ENCODE data around the gene EFS.

Gene EFS

DNA sequence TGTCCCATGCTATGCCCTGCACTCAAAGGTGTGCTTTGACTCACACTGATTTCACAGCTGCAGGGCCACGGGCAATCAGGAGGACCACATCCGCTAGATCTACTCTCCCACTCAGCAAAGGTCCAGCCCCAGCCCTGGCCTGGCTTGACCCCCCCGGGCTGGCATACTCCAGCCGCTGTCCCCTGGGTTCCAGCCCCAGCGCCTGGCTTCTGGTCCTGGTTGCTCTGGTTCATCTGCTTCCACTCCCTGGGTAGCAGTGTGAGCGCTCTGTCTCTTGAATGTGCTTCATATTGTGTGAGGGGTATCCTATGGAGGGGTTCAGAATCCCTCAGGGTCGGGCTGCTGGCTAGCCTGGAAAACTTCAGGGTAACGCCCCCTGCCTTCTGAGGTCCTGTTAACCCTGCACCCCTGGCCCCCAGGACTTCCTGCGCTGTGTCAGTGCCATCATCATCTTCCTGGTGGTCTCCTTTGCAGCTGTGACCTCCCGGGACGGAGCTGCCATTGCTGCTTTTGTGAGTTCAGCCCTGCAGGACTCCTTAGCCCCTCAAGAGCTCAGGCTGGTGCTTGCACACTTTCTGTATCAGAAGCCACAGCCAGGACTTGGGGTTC, 13.7 kb upstream of the EFS start:
- H3K27ac ChIP-seq (ENCODE audit: low read length), result no peak overlapping the region
- no peak overlapping the region for H2AFZ ChIP-seq (ENCODE audit: low read length)
- H3K27me3 ChIP-seq (replicated peaks; ENCODE audit: insufficient read depth, low read length), result no peaks in the 10 kb centered on the region; the same call in none of the 2 replicates
- H3K4me1 ChIP-seq (ENCODE audit: low read length), result no peaks in the 10 kb centered on the region
- TF ChIP-seq EZH2 (optimal IDR thresholded peaks at IDR 0.05; ENCODE audit: low read depth, low read length) (no peak), EZH2phosphoT487 (IDR thresholded peaks at IDR 0.05; ENCODE audit: low read length) (no peak)
- TF ChIP-seq, protein P1, sequence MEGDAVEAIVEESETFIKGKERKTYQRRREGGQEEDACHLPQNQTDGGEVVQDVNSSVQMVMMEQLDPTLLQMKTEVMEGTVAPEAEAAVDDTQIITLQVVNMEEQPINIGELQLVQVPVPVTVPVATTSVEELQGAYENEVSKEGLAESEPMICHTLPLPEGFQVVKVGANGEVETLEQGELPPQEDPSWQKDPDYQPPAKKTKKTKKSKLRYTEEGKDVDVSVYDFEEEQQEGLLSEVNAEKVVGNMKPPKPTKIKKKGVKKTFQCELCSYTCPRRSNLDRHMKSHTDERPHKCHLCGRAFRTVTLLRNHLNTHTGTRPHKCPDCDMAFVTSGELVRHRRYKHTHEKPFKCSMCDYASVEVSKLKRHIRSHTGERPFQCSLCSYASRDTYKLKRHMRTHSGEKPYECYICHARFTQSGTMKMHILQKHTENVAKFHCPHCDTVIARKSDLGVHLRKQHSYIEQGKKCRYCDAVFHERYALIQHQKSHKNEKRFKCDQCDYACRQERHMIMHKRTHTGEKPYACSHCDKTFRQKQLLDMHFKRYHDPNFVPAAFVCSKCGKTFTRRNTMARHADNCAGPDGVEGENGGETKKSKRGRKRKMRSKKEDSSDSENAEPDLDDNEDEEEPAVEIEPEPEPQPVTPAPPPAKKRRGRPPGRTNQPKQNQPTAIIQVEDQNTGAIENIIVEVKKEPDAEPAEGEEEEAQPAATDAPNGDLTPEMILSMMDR (IDR thresholded peaks at IDR 0.05; ENCODE audit: low read length), result no peak
- no peaks in the 10 kb centered on the region for H3K9me2 ChIP-seq (replicated peaks; ENCODE audit: insufficient read depth, low read length)
- no peak overlapping the region for H3K4me2 ChIP-seq (ENCODE audit: low read depth, low read length)
- H3K9ac ChIP-seq (ENCODE audit: low read length), result no peak overlapping the region
- no peaks in the 10 kb centered on the region for H3F3A ChIP-seq (ENCODE audit: insufficient read depth, low read length)
- H3K36me3 ChIP-seq (replicated peaks; ENCODE audit: insufficient read depth, low read length), result no peaks in the 10 kb centered on the region
- DNase-seq, result no peak
- no peaks in the 10 kb centered on the region for H3K9me3 ChIP-seq (replicated peaks; ENCODE audit: insufficient read depth, low read length)
- no peaks in the 10 kb centered on the region for H3K79me2 ChIP-seq (ENCODE audit: low read length)
- no peak overlapping the region for H3K4me3 ChIP-seq (ENCODE audit: low read length)
- no peaks in the 10 kb centered on the region for H4K20me1 ChIP-seq (ENCODE audit: insufficient read depth, low read length)

DNA sequence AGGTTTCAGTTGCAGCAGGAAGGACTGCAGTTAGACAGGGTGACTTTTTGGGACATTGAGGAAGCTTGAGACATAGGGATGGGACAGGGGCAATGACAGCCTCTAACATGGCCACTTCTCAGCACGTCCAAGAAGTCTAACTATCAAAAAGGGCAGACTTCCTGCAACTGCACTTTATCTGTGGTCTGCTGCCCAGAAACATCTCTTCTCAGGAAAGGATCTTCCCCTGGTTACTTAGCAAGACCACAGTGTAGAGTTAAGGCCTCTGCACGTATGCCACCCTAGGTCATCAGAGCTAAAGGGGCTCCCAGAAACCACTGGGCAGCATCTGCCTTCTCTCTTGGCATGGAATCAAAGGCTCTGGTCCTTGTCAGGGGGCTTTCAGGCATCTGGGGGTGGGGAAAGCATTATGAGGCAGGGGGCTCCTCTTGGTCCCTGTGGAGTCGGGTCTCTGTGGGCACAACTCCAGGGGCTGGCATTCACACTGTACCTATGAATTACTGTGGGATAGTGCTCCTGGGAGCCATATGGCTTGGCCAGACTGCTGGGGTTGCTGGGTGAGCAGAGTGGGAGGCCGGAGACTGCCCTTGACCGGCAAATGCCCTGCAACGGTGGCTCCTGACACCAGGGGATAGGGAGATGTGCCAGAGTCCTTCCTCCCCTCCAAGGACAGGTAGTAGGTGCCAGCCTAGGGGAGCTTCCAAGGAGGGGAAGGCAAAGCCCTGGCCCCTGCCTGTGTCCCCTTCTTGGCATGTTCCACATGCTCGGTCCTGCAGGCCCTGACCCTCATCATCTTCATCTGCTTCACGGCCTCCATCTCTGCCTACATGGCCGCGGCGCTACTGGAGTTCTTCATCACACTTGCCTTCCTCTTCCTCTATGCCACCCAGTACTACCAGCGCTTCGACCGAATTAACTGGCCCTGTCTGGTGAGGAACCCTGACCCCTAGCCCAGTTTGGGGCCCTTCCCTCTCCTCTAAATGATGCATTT, 12.9 kb upstream of the EFS start:
- H2AFZ ChIP-seq (ENCODE audit: low read length), result no peak overlapping the region
- no peaks in the 10 kb centered on the region; the same call in 1 of the 2 replicates for H3K27me3 ChIP-seq (replicated peaks; ENCODE audit: insufficient read depth, low read length)
- H4K20me1 ChIP-seq (ENCODE audit: insufficient read depth, low read length), result no peaks in the 10 kb centered on the region
- no peaks in the 10 kb centered on the region for H3K4me1 ChIP-seq (ENCODE audit: low read length)
- no peaks in the 10 kb centered on the region for H3K9me2 ChIP-seq (replicated peaks; ENCODE audit: insufficient read depth, low read length)
- H3K9me3 ChIP-seq (replicated peaks; ENCODE audit: insufficient read depth, low read length), result no peaks in the 10 kb centered on the region
- H3K9ac ChIP-seq (ENCODE audit: low read length), result no peak overlapping the region
- no peaks in the 10 kb centered on the region for H3K36me3 ChIP-seq (replicated peaks; ENCODE audit: insufficient read depth, low read length)
- no peaks in the 10 kb centered on the region for H3F3A ChIP-seq (ENCODE audit: insufficient read depth, low read length)
- no peak for DNase-seq
- TF ChIP-seq EZH2phosphoT487 (IDR thresholded peaks at IDR 0.05; ENCODE audit: low read length) (no peak), EZH2 (optimal IDR thresholded peaks at IDR 0.05; ENCODE audit: low read depth, low read length) (no peak)
- TF ChIP-seq, protein P1 (IDR thresholded peaks at IDR 0.05; ENCODE audit: low read length), result no peak
- no peak overlapping the region for H3K27ac ChIP-seq (ENCODE audit: low read length)
- no peaks in the 10 kb centered on the region for H3K79me2 ChIP-seq (ENCODE audit: low read length)
- no peak overlapping the region for H3K4me2 ChIP-seq (ENCODE audit: low read depth, low read length)
- no peak overlapping the region for H3K4me3 ChIP-seq (ENCODE audit: low read length)

DNA sequence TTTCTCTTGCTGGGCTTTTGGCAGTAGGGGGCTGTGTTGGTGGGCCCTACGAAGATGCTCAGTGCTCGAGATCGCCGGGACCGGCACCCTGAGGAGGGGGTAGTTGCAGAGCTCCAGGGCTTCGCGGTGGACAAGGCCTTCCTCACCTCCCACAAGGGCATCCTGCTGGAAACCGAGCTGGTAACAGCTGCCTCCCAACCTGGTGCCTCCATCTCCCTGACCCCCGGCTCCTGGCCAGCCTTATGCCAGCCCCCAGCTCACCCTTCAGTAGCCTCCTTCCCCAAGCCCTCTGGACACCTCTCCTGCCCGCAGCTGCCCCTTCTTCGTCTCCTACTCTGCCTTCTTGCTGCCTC, 12.2 kb upstream of the EFS start:
- no peak overlapping the region for H3K9ac ChIP-seq (ENCODE audit: low read length)
- H3K4me1 ChIP-seq (ENCODE audit: low read length), result no peaks in the 10 kb centered on the region
- H3K9me2 ChIP-seq (replicated peaks; ENCODE audit: insufficient read depth, low read length), result no peaks in the 10 kb centered on the region
- H3K36me3 ChIP-seq (replicated peaks; ENCODE audit: insufficient read depth, low read length), result no peaks in the 10 kb centered on the region
- no peaks in the 10 kb centered on the region for H3K9me3 ChIP-seq (replicated peaks; ENCODE audit: insufficient read depth, low read length)
- no peaks in the 10 kb centered on the region; the same call in 1 of the 2 replicates for H3K27me3 ChIP-seq (replicated peaks; ENCODE audit: insufficient read depth, low read length)
- H3K79me2 ChIP-seq (ENCODE audit: low read length), result no peaks in the 10 kb centered on the region
- no peak overlapping the region for H3K4me2 ChIP-seq (ENCODE audit: low read depth, low read length)
- no peaks in the 10 kb centered on the region for H4K20me1 ChIP-seq (ENCODE audit: insufficient read depth, low read length)
- TF ChIP-seq, protein P1 (IDR thresholded peaks at IDR 0.05; ENCODE audit: low read length), result no peak
- TF ChIP-seq EZH2phosphoT487 (IDR thresholded peaks at IDR 0.05; ENCODE audit: low read length) (no peak), EZH2 (optimal IDR thresholded peaks at IDR 0.05; ENCODE audit: low read depth, low read length) (no peak)
- no peak overlapping the region for H3K4me3 ChIP-seq (ENCODE audit: low read length)
- no peak for DNase-seq
- no peaks in the 10 kb centered on the region for H3F3A ChIP-seq (ENCODE audit: insufficient read depth, low read length)
- H3K27ac ChIP-seq (ENCODE audit: low read length), result no peak overlapping the region
- H2AFZ ChIP-seq (ENCODE audit: low read length), result no peak overlapping the region

Data from MM.1S (cell line).